HG03159 (cell line): ENCODE data around the gene FAM151B.
"Not testable (repeated sequence)": the region's sequence is repeated elsewhere in the genome, so short reads cannot be mapped to it uniquely, and the experiment has no call there.

Experiments
- ATAC-seq: cut with Tn5 transposase; IDR thresholded peaks from one replicate; pipeline ENCODE4 v1.9.1; 2021; ENCODE audit warnings: mild to moderate bottlenecking, moderate library complexity; ENCODE audit not compliant: unreplicated experiment

Gene FAM151B

DNA sequence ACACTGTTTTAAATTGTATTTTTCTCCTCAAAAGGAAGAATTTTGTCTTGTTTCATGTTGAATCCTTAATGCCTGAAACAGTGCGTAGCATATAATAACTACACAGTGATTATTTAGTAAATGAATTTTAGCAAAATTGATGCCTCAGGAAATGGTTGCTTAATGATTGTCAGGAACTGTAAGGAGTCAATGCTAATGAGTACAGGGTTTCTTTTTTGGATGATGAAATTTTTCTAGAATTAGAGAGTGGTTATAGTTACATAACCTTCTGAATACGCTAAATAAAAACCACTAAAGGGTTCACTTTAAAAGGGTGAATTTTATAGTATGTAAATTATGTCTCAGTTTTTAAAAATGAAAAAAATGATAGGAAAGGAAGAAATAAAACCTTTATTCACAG, 14.9 kb downstream of the FAM151B start:
- ATAC-seq = no peak

- no peak for ATAC-seq
Observed at GRCh38 chr5:80503641-80504040, 15.7 kb downstream of the FAM151B start.

GRCh38 chr5:80504833-80505232, 16.9 kb downstream of the FAM151B start:
- no peak for ATAC-seq

DNA sequence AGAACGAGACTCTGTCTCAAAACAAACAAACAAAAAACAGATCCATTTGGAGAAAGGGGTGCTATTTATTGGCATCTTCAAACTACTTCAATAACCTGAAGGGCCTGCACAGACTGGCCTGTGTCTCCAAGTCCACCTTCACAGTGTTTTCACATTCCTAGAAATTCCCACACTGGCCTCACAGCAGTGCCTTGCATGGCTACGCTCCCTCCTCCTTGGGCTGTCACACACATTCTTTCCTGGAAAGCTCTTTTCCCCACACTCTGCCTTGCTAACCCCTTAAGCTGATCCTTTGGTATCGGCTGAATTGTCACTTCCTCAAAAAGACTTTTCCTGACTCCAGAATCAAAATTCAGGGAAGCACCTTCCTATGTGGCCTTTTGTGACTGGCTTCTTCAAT, 19.8 kb downstream of the FAM151B start:
- ATAC-seq = no peak

GRCh38 chr5:80508844-80509243, 20.9 kb downstream of the FAM151B start:
- ATAC-seq = no peak

GRCh38 chr5:80509362-80509761, 21.5 kb downstream of the FAM151B start:
- ATAC-seq = no peak

DNA sequence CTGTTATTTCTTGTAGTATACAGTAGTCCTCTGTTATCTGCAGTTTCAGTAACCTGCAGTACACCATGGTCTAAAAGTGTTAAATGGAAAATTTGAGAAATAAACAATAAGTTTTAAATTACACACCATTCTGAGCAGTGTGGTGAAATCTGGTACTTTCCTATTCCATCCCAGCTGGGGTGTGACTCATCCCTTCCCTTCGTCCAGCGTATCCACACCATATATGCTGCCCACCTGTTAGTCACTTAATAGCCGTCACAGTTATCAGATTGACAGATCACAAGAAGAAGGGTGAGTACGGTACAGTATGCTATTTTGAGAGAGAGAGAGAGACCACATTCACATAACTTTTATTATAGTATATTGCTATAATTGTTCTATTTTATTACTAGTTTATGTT, 28.9 kb downstream of the FAM151B start:
- ATAC-seq = peak; percentile 44

GRCh38 chr5:80540691-80541090, 52.8 kb downstream of the FAM151B start:
- no peak for ATAC-seq

- no peak for ATAC-seq
Observed at GRCh38 chr5:80541392-80541791, 53.5 kb downstream of the FAM151B start.

DNA sequence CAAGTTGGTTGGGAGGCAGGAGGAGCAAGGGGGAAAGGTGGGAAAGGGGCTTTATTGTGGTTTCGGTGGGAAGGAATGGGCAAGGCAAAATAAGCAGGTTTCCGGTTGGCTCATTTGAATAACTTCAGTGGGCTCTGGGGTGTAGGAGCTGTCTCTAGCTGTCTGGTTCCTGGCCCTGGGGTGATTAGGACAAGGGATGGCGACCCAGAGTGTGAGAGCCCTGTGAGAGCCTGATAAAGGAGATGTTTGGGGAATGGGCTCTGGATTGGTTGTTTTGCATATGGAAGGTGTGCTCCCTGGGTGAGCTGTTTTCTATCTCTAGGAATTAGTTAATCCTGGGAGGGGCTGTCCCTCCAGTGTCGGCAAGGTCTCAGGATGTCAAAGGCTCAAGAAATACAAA, 66.7 kb downstream of the FAM151B start:
- no peak for ATAC-seq

- ATAC-seq = no peak
Observed at GRCh38 chr5:80555099-80555498, 67.2 kb downstream of the FAM151B start.

GRCh38 chr5:80559244-80559643, 71.3 kb downstream of the FAM151B start:
- ATAC-seq = no peak

DNA sequence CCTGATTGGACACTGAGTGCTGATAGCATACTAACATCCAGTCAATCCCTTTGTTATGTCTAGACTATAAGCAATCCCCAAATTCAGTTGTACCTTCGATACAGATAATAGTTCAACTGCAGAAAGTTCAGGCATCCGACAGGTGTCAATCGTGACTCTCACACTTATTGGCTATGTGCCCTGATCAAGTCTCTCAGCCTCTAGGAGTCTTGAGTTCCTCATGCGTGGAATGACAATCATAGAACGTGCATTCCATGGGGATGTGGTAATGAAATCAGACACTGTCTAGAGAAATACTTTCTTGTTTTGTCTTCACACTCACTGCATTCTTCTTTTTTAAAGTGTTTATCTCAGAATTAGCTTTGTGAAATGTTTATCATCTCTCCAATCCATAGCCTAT, 77.4 kb downstream of the FAM151B start:
- ATAC-seq = no peak

GRCh38 chr5:80566711-80567259, 78.9 kb downstream of the FAM151B start:
- ATAC-seq = no peak

DNA sequence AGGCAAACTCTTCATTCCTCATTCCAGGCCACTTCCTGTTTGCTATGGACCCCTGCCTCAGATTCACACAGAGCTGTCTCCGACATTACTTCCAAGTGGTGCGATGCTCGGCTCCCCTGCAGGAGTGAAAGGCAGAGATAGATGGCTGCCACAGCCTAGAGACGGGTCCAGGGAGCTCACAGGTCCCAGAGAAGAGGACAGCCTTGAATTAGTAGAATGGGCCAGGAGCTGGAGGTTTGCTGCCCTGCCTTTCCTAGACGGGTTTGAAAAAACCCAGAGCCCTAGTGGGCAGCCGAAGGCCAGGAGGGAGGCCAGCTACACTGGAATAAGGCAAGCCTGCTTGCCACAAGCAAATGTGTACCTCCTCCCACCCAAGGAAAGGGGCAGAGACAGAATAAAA, 80.4 kb downstream of the FAM151B start:
- no peak for ATAC-seq

- no peak for ATAC-seq
Observed at GRCh38 chr5:80569086-80569960, 81.4 kb downstream of the FAM151B start.

DNA sequence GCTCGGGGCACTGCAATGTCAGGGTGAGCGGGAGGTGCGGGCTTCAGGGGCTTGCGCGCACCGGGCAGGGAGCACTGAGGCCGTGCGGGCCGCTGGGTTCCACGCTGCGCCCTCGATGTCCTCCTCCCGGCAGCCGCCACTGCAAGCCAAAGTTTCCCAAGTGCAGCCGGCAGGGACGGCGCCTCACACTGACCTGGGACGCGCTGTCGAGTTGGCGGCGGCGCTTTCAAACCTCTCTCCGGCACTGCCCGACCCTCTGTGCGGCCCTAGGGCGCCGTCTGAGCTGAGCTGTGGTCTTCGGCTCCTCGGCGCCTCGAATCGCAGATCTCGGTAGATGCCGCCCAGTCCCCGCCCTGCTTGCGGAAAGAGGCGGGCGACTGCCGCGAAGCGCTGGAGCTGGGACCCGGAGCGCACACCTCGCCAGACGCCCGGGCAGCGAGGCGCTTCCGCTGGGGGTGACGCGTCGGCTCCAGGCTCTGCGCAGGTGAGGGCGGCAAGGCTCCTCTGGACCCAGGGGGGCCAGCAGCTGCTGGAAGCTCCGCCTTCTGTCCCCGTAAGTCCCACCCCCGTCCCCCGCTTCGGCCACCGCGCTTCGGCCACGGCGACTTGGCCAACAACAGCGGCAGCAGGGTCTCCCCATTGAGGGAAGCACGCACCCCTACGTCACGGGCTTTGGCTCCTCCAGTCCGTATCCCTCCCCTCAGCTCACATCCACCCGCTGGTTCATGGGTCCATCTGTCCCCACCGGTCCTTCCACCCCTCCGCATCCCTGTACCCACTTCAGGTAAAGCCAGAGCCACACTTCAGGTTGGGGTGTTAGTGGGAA, 82.3 kb downstream of the FAM151B start, which contains the start of gene ANKRD34B:
Gene ANKRD34B, minus strand, starts transcription at position 320 of the 826 bp plus-strand sequence. CDS start 10,261 bp downstream, outside the sequence.
- no peak for ATAC-seq

- ATAC-seq = no peak
Observed at GRCh38 chr5:80573062-80573461, 85.2 kb downstream of the FAM151B start.

DNA sequence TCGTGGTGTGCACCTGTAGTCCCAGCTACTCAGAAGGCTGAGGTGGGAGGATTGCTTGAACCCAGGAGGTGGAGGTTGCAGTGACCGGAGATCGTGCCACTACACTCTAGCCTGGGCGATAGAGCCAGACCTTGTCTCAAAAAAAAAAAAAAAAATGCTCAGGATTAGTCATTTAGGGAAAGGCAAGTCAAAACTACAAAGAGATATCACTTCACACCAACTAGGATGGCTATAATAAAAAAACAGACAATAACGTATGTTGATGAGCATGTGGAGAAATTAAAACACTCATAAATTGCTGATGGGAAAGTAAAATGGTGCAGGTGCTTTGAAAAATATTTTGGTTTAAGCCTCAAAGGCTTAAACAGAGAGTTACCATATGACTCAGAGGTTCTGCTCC, 88.5 kb downstream of the FAM151B start:
- no peak for ATAC-seq

DNA sequence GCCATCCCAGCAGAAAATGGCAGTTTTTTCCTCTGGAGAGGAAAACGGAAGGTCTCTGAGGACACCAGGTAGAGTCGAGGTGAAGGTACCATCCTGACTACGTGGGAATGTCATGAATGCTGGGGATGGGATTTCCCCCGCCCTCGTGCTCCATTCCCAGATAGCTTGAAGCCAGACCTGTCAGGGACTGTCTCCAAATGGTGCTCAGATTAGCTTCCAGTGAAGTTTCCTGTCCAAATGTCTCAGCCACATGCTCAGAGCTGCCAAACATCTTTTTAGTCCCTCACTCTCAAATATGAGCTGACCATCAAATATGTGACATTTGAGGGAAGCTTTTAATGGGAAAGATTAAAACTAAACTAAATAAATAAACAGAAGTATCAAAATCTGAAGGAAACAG, 89.8 kb downstream of the FAM151B start:
- ATAC-seq = no peak

- ATAC-seq = no peak
Observed at GRCh38 chr5:80579050-80579449, 91.2 kb downstream of the FAM151B start.

- ATAC-seq = not testable (repeated sequence)
Observed at GRCh38 chr5:80580291-80580690, 92.4 kb downstream of the FAM151B start.
